ENCODE data around the gene ATP5F1A. TPM values are rescaled to one million over a fixed set of nuclear protein-coding genes. Genes with fewer than 3 reads are reported as not detected.

Gene ATP5F1A
- total and polyA plus RNA-seq, 4 donors = 175 to 389 (median 293) TPM

DNA sequence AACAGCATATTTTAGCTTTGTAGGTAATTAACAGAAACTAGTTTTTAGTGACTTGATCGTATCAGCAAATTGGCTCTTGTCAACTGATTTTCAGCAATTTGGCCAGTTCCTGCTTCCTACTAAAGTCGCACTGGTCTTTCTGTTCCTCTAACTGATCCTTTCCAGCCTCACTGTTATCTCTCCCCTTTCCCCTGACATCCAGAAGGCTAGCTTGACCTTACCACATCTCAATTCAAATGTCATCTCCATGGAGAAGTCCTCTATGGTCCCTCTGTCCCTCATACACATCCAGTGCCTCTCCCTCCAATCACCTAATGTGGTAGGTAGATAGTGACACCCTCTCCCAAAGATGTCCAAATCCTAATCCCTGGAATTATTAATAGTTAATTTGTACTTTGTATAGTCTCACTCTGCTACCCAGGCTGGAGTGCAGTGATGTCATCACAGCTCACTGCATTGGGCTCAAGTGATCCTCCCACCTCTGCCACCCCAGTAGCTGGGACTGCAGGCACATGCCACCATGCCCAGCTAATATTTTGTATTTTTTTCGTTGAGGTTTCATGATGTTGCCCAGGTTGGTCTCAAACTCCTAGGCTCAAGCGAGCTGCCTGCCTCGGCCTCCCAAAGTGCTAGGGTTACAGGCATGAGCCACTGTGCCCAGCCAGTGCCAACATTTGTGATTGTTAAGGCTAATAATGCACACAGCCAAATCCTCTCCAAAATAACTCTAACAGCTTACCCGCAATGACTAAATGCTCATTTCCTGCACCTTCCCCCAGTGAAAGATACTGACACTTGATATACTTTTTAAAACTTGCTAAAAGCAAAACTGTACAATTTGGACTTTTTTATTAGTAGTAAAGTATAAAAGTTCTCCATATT, 42.9 kb downstream of the ATP5F1A start:
- TF ChIP-seq, protein P1, sequence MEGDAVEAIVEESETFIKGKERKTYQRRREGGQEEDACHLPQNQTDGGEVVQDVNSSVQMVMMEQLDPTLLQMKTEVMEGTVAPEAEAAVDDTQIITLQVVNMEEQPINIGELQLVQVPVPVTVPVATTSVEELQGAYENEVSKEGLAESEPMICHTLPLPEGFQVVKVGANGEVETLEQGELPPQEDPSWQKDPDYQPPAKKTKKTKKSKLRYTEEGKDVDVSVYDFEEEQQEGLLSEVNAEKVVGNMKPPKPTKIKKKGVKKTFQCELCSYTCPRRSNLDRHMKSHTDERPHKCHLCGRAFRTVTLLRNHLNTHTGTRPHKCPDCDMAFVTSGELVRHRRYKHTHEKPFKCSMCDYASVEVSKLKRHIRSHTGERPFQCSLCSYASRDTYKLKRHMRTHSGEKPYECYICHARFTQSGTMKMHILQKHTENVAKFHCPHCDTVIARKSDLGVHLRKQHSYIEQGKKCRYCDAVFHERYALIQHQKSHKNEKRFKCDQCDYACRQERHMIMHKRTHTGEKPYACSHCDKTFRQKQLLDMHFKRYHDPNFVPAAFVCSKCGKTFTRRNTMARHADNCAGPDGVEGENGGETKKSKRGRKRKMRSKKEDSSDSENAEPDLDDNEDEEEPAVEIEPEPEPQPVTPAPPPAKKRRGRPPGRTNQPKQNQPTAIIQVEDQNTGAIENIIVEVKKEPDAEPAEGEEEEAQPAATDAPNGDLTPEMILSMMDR (IDR thresholded peaks at IDR 0.05; ENCODE audit: control extremely low read depth, extremely low read depth) = no peak
- no peak overlapping the region for H3K9ac ChIP-seq (ENCODE audit: insufficient read depth in 1 of 2, low read length in 2 of 2)
- no peak overlapping the region for H3K4me3 ChIP-seq
- H3K27ac ChIP-seq (ENCODE audit: low read depth in 1 of 2, low read length in 1 of 2) = no peak overlapping the region
- peaks cover 0 to 6% (median 3%) of the 10 kb centered on the region in 5 donors for H3K4me1 ChIP-seq (ENCODE audit: control insufficient read depth in 5 of 5, insufficient read depth in 5 of 5, low read length in 5 of 5)
- no peak for ATAC-seq (ENCODE audit: insufficient read depth, low FRiP score)
- H3K36me3 ChIP-seq (ENCODE audit: control insufficient read depth in 4 of 4, insufficient read depth in 4 of 4, low read length in 4 of 4) = no peaks in the 10 kb centered on the region
- DNase-seq = no peak
- WGBS, 2 donors = 51 to 66% methylated on average over 6 of the region's 6 CpGs
- no peaks in the 10 kb centered on the region for H3K27me3 ChIP-seq (ENCODE audit: control insufficient read depth in 3 of 3, insufficient read depth in 3 of 3, low read length in 2 of 3)
- H3K9me3 ChIP-seq (ENCODE audit: control insufficient read depth in 4 of 4, insufficient read depth in 3 of 4, low read length in 3 of 4) = no peaks in the 10 kb centered on the region

DNA sequence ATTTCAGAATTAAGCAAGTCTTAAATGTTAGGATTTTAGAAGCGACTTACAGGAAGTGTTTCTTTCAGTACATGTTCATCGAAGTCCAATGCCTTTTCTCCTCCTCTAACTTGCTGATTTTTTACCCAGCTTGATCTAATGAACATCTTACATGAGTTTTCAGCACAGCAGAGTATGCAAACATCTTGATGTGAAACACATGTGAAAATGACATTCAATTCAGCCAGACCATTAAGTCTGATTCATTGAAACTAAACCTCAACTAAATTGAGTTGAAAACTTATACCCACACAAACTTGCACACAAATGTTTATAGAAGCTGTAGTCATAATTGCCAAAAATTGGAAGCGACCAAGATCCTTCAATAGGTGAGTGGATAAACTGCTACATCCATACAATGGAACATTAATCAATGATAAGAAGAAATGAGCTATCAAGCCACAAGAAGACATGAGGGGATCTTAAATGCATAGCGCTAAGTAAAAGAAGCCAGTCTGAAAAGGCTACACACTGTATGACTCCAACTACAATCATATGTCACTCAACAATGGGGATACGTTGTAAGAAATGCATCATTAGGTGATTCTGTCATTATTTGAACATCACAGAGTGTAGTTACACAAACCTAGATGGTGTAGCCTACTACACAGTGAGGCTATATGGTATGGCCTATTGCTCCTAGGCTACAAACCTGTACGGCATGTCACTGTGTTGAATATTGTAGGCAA, 44.6 kb downstream of the ATP5F1A start:
- peaks cover 0 to 6% (median 3%) of the 10 kb centered on the region in 5 donors for H3K4me1 ChIP-seq (ENCODE audit: control insufficient read depth in 5 of 5, insufficient read depth in 5 of 5, low read length in 5 of 5)
- no peak for DNase-seq
- no peaks in the 10 kb centered on the region for H3K9me3 ChIP-seq (ENCODE audit: control insufficient read depth in 4 of 4, insufficient read depth in 3 of 4, low read length in 3 of 4)
- no peaks in the 10 kb centered on the region for H3K36me3 ChIP-seq (ENCODE audit: control insufficient read depth in 4 of 4, insufficient read depth in 4 of 4, low read length in 4 of 4)
- TF ChIP-seq, protein P1 (IDR thresholded peaks at IDR 0.05; ENCODE audit: control extremely low read depth, extremely low read depth) = no peak
- no peak overlapping the region for H3K27ac ChIP-seq (ENCODE audit: low read depth in 1 of 2, low read length in 1 of 2)
- H3K4me3 ChIP-seq = no peak overlapping the region
- WGBS, 2 donors = 90 to 92% methylated on average over 6 of the region's 6 CpGs
- no peak overlapping the region for H3K9ac ChIP-seq (ENCODE audit: insufficient read depth in 1 of 2, low read length in 2 of 2)
- no peak for ATAC-seq (ENCODE audit: insufficient read depth, low FRiP score)
- H3K27me3 ChIP-seq (ENCODE audit: control insufficient read depth in 3 of 3, insufficient read depth in 3 of 3, low read length in 2 of 3) = no peaks in the 10 kb centered on the region

- no peak overlapping the region for H3K27ac ChIP-seq (ENCODE audit: low read depth in 1 of 2, low read length in 1 of 2)
- 60 to 66% methylated on average over 6 of the region's 6 CpGs for WGBS, 2 donors
- no peak overlapping the region for H3K4me3 ChIP-seq
Observed at GRCh38 chr18:46051731-46052461, 46.2 kb downstream of the ATP5F1A start.

More at GRCh38 chr18:46051731-46052461, 46.2 kb downstream of the ATP5F1A start:
- no peaks in the 10 kb centered on the region for H3K36me3 ChIP-seq (ENCODE audit: control insufficient read depth in 4 of 4, insufficient read depth in 4 of 4, low read length in 4 of 4)
- peaks cover 0 to 6% (median 3%) of the 10 kb centered on the region in 5 donors for H3K4me1 ChIP-seq (ENCODE audit: control insufficient read depth in 5 of 5, insufficient read depth in 5 of 5, low read length in 5 of 5)
- no peaks in the 10 kb centered on the region for H3K27me3 ChIP-seq (ENCODE audit: control insufficient read depth in 3 of 3, insufficient read depth in 3 of 3, low read length in 2 of 3)
- H3K9me3 ChIP-seq (ENCODE audit: control insufficient read depth in 4 of 4, insufficient read depth in 3 of 4, low read length in 3 of 4) = no peaks in the 10 kb centered on the region
- peak; percentile 89 for ATAC-seq (ENCODE audit: insufficient read depth, low FRiP score)
- DNase-seq = peak; percentile 27 to 80 (median 72)
- TF ChIP-seq, protein P1 (IDR thresholded peaks at IDR 0.05; ENCODE audit: control extremely low read depth, extremely low read depth) = no peak
- H3K9ac ChIP-seq (ENCODE audit: insufficient read depth in 1 of 2, low read length in 2 of 2) = no peak overlapping the region
